Activated gamma-delta T cell (primary cell): Measurements from ENCODE around the gene PHAF1.

Source experiments
- DNase-seq: peaks from one replicate; lab custom pipeline; 2025; lab: John Stamatoyannopoulos, UW

The PHAF1 gene

GRCh38 chr16:67163164-67163998 lies 53.6 kb downstream of the PHAF1 start:
- no peak for DNase-seq

- DNase-seq, result no peak
Measured at GRCh38 chr16:67163999-67164558, 54.3 kb downstream of the PHAF1 start.

GRCh38 chr16:67164599-67165061 lies 54.9 kb downstream of the PHAF1 start, which contains the start of gene HSF4:
Gene HSF4, plus strand, starts transcription at chr16:67164745. Its CDS starts 67 bp downstream, at chr16:67164812.
- no peak for DNase-seq

GRCh38 chr16:67165121-67166078 lies 55.7 kb downstream of the PHAF1 start:
- DNase-seq, result no peak

GRCh38 chr16:67166110-67166547 lies 56.4 kb downstream of the PHAF1 start:
- DNase-seq, result no peak

GRCh38 chr16:67166598-67167168 lies 56.9 kb downstream of the PHAF1 start:
- no peak for DNase-seq

GRCh38 chr16:67167588-67167987 lies 57.8 kb downstream of the PHAF1 start:
- DNase-seq, result no peak

- no peak for DNase-seq
Measured at GRCh38 chr16:67169011-67169451, 59.3 kb downstream of the PHAF1 start.

- DNase-seq, result no peak
Measured at GRCh38 chr16:67169642-67170167, 60.0 kb downstream of the PHAF1 start.

GRCh38 chr16:67170168-67170948 lies 60.6 kb downstream of the PHAF1 start, which contains the start of gene NOL3:
Gene NOL3, plus strand, starts transcription at chr16:67170538.
- no peak for DNase-seq

GRCh38 chr16:67170949-67171649 lies 61.4 kb downstream of the PHAF1 start:
- no peak for DNase-seq

GRCh38 chr16:67173323-67173722 lies 63.6 kb downstream of the PHAF1 start:
- DNase-seq, result no peak

GRCh38 chr16:67173808-67174705 lies 64.3 kb downstream of the PHAF1 start:
- DNase-seq, result peak; percentile 62

- no peak for DNase-seq
Measured at GRCh38 chr16:67174706-67175231, 65.0 kb downstream of the PHAF1 start.

- no peak for DNase-seq
Measured at GRCh38 chr16:67176662-67177061, 66.9 kb downstream of the PHAF1 start.

- peak; percentile 50 for DNase-seq
Measured at GRCh38 chr16:67177743-67178699, 68.3 kb downstream of the PHAF1 start.

GRCh38 chr16:67179421-67180080 lies 69.8 kb downstream of the PHAF1 start:
- DNase-seq, result no peak
